Vagina (tissue), 2 donors: ENCODE results near the gene UBE2R2.

ENCODE experiments used
- POLR2A ChIP-seq, 2 donors: fragments of 450-650 bp; IDR thresholded peaks; one replicate each; pipeline ENCODE4 v1.6.1; 2017; ENCODE audit warnings: antibody characterized with exemption in 2 of 2, mild to moderate bottlenecking in 2 of 2, moderate library complexity in 2 of 2
- TF ChIP-seq, protein P1 (sequence below), 3 experiments: fragments of 450-650 bp in 2 of 3; fragments of 200-600 bp in 1 of 3; sonication (generic) in 1 of 3; IDR thresholded peaks; one replicate each; pipeline ENCODE4 v1.5.1; 2017 to 2019; ENCODE audit warnings: antibody characterized with exemption in 3 of 3, mild to moderate bottlenecking in 2 of 3, moderate library complexity in 2 of 3

DNA sequence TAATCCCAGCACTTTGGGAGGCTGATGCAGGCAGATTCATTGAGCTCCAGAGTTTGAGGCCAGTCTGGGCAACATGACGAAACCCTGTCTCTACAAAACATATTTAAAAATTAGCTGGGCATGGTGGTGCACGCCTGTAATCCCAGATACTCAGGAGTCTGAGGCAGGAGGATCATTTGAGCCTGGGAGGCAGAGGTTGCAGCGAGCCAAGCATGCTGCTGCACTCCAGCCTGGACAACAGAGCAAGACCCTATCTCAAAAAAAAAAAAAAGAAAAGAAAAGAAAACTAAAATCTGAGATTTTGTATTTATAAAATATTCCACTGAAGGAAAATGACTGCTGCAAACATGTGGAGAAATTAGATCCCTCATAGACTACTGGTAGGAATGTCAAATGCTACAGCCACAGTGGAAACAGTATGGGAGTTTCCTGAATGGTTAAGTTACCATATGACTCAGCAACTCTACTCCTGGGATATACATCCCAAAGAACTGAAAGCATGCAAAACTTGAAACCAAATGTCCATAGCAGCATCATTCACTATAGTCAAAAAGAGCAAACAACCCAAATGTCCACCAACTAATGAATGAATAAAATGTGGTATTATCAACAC, 125.6 kb downstream of the UBE2R2 start:
- no peak for TF ChIP-seq POLR2A (IDR thresholded peaks at IDR 0.05)
- TF ChIP-seq, protein P1, sequence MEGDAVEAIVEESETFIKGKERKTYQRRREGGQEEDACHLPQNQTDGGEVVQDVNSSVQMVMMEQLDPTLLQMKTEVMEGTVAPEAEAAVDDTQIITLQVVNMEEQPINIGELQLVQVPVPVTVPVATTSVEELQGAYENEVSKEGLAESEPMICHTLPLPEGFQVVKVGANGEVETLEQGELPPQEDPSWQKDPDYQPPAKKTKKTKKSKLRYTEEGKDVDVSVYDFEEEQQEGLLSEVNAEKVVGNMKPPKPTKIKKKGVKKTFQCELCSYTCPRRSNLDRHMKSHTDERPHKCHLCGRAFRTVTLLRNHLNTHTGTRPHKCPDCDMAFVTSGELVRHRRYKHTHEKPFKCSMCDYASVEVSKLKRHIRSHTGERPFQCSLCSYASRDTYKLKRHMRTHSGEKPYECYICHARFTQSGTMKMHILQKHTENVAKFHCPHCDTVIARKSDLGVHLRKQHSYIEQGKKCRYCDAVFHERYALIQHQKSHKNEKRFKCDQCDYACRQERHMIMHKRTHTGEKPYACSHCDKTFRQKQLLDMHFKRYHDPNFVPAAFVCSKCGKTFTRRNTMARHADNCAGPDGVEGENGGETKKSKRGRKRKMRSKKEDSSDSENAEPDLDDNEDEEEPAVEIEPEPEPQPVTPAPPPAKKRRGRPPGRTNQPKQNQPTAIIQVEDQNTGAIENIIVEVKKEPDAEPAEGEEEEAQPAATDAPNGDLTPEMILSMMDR (IDR thresholded peaks at IDR 0.05) = no peak
